HG03159 (cell line): ENCODE measurements around the gene HIC2.
"Not testable (repeated sequence)": the region's sequence is repeated elsewhere in the genome, so short reads cannot be mapped to it uniquely, and the experiment has no call there.

Experiments used
- ATAC-seq: cut with Tn5 transposase; IDR thresholded peaks from one replicate; pipeline ENCODE4 v1.9.1; 2021; ENCODE audit warnings: mild to moderate bottlenecking, moderate library complexity; ENCODE audit not compliant: unreplicated experiment

HIC2 gene

GRCh38 chr22:21449531-21450319 lies 32.6 kb downstream of the HIC2 start:
- ATAC-seq: no peak

DNA sequence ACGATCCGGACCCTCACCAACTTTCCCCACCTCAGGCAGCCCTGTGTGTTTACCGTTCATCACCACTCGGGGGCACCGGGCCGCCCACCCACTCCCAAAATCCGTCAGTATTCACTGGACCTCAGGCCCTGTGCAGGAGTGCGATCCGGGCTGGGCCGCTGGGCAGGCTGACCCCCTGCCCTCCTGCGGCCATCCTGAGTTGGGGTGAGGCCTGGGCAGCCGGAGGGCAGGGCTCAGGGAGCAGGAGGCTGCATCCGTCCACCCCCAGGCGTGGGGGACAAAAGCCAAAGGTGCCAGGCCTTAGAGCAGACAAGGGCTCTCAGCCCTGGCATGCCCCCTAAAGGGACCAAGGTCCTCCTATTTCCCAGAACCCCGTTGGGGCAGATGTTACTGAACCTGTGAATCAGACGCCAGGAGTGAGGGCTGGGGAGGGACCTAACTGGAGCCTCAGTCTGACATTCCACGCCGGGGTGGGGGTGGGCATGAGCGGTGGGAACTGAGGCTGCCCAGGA lies 33.2 kb downstream of the HIC2 start:
- no peak for ATAC-seq

DNA sequence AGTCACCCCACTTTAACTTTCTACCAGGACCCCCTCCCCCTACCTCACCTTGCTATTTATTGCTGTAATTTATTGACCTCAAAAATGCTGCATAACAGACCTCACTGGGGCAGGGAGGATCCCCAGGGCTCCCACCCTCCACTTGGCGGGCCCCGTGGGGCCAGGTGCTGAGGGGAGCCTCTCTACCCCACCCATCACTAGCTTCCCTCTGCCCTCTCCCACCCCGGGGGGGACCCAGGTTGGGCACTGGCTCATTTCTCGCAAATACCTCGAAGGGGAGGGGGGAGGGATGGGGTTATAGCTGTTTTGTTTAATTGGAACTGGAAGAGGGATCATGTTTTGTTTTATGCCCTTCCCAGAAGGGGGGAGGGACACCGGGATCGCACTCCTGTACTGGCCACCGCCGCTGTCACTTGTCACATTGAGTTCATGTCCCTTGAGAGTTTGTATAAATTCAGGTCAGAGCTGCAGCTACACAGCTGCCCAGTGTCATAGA lies 33.7 kb downstream of the HIC2 start:
- no peak for ATAC-seq

- no peak for ATAC-seq
Measured at GRCh38 chr22:21451545-21452520, 34.7 kb downstream of the HIC2 start.

DNA sequence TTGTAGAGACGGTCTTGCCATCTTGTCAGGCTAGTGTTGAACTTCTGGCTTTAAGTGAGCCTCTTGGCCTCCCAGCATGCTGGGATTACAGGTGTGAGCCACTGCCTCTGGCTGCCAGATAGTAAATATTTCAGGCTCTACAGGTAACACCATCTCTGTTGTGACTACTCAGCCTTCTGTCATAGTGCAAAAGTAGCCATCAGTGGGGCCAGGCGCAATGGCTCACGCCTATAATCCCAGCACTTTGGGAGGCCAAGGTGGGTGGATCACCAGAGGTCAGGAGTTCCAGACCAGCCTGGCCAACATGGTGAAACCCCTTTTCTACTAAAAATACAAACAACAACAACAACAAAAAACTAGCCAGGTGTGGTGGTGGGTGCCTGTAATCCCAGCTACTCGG lies 35.5 kb downstream of the HIC2 start:
- not testable (repeated sequence) for ATAC-seq

DNA sequence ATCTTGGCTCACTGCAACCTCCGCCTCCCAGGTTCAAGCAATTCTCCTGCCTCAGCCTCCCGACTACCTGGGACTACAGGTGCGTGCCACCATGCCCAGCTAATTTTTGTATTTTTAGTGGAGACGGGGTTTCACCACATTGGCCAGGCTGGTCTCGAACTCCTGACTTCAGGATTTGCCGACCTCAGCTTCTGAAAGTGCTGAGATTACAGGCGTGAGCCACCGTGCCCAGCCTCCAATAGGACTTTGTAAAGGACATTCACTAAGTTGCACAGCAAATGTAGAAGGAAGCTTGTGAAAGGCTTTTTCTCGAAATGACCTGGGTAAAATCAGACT lies 37.8 kb downstream of the HIC2 start:
- not testable (repeated sequence) for ATAC-seq

GRCh38 chr22:21455334-21456089 lies 38.3 kb downstream of the HIC2 start:
- no peak for ATAC-seq

DNA sequence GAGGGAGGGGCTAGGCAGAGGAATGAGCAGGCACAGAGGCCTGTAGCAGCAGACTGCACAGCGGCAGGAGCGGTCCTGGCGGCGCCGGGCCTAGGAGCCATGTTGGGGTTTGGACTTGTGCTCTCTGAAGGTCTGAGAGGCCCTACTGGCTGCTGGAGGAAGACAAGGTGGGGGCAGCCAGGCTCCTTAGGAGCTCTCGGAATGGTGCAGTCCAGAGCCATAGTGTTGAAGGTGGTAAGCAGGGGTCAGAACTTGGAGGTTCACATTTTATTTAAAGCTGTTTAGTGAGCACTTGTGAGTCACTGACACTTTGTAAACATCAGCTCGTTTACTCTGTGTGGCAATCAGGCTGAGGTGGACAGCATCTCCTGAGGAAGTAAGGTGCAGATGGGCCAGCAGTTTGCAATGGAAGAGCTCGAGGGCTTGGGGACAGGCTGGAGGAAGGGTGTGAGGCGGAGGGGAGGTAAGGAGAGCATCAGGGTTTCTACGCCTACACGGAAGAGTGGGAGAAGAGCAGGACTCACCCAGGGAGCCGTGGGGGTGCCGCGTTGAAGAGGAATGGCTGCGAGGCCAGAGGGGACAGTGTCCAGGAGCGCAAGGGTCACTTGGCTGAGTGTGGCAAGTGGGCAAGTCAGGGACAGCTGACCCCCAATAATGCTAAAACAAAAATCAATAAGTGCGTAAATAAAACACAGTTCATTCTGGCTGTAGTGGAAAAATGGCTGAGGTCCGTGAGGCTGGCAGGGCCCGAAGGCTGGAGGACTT lies 40.0 kb downstream of the HIC2 start:
- no peak for ATAC-seq

- not testable (repeated sequence) for ATAC-seq
Measured at GRCh38 chr22:21462672-21463071, 45.5 kb downstream of the HIC2 start.

DNA sequence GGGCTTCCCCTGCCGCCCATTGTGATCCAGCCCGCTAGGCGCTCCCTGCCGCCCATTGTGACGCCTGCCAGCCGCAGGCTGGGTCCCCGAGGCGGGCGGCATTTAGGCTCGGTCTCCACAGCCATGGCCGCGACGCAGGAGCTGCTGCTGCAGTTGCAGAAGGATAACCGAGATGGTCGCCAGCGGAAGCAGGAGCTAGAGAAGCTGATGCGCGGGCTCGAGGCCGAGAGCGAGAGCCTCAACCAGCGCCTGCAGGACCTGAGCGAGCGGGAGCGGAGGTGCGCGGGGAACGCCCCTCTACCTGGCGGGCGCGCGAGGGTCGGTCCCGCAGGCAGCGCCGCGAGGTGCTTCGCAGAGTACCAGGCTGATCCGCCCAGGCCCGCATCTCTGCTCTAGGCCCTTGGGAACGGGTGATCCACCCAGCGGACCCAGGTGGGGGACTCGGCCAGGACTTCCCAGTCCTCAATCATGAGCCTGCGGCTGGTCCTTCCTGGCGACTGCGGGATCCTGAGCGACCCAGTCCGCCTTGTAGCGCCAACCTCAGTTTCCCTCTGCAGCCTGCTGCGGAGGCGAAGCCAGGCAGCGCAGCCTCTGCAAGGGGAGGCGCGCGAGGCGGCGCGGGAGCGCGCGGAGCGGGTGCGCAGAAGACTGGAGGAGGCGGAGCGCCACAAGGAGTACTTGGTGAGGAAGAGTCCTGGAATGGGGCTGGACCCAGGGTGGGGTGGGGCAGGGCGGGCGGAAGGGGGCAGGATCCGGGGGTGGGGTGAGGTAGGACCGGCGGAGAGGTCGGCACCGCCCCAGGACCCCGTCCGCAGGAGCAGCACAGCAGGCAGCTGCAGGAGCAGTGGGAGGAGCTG lies 50.4 kb downstream of the HIC2 start, which contains the start of gene TMEM191C:
Gene TMEM191C (plus strand): TSS at position 51 of the 857 bp plus-strand sequence. CDS start 73 bp downstream, at position 124.
- not testable (repeated sequence) for ATAC-seq

DNA sequence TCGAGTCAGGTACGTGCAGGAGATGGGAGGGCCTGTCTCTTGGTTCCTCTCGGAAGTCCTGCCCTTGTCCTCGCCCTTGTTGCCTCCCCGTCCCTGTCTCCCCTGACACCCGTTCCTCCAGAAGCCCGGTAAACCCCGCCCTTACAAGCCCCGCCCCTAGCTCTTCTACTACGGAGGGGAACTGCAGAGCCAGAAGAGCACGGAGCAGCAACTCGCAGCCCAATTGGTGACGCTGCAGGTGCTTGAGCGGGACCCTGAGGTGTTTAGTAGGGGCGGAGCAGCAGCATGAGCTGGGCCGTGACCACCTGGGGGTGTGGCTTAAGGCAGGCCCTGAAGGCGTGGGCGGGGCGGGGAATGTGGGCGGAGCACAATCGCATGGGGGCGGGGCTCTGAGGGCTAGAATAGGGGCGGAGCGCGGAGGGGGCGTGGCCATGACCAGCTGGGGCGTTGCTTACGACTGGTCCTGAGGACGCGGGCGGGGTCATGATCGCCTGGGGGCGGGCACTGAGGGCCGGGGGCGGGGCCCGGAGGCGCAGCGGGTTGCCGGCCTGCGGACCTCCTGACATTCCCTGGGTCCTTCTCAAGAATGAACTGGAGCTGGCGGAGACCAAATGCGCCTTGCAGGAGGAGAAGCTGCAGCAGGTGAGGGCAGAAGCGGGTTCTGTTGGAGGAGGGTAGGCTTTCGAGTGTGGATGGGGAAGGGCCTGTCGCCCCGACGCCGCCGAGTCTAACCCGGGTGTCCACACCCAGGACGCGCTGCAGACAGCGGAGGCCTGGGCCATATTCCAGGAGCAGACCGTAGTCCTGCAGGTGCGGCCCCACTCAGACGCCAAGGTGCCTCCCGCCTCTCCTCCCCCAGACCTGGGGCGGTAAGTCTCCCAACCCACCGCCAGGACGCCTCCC lies 51.3 kb downstream of the HIC2 start:
- peak; percentile 77 for ATAC-seq

- ATAC-seq: not testable (repeated sequence)
Measured at GRCh38 chr22:21469097-21469994, 52.2 kb downstream of the HIC2 start.

- not testable (repeated sequence) for ATAC-seq
Measured at GRCh38 chr22:21472984-21473383, 55.8 kb downstream of the HIC2 start.

DNA sequence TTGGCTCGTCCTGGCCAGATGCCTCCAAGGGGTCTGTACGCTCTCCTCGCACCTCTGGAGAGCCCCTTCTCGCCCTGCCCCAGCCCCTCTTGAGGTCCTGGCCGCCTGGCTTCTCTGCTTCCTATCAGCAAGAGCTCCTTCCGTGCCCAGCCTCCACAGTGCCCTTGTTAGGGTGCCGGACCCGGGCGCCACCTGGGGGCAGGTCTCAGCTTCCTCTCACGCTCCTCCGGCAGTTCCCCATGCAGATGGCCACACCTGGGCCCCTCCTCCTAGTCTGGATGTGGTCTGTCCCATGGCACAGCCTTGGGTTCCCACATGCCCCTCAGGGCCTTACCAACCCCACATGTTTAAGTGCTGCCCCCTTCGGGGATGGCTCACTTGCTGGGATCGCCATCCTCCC lies 56.5 kb downstream of the HIC2 start:
- not testable (repeated sequence) for ATAC-seq

- ATAC-seq: not testable (repeated sequence)
Measured at GRCh38 chr22:21484039-21484438, 66.9 kb downstream of the HIC2 start.

DNA sequence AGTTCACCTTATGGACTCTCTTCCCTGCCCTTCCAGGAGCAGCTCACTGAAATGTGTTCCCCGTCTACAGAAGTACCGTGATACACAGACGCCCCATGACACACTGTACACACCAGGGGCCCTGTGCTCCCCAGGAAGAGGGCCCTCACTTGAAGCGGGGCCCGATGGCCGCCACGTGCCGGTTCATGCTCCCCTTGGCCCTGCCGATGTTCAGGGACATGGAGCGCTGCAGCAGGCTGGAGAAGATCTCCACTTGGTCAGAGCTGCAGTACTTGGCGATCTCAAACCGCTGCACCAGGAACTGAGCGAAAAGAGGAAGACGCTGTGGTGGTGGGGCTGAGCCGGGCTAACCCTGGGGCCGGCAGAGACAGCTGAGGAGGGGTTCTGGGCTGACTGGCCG lies 70.6 kb downstream of the HIC2 start:
- not testable (repeated sequence) for ATAC-seq

- not testable (repeated sequence) for ATAC-seq
Measured at GRCh38 chr22:21489149-21489680, 72.0 kb downstream of the HIC2 start.
